IPS-NIHi7 (cell line): ENCODE data around the gene CD22.
"Not testable (repeated sequence)": the region's sequence is repeated elsewhere in the genome, so short reads cannot be mapped to it uniquely, and the experiment has no call there.

Source experiments
- DNase-seq: peaks from one replicate; pipeline ENCODE4 v3.0.0; 2012; ENCODE audit warnings: mixed read lengths; ENCODE audit errors: extremely low spot score

The CD22 gene

DNA sequence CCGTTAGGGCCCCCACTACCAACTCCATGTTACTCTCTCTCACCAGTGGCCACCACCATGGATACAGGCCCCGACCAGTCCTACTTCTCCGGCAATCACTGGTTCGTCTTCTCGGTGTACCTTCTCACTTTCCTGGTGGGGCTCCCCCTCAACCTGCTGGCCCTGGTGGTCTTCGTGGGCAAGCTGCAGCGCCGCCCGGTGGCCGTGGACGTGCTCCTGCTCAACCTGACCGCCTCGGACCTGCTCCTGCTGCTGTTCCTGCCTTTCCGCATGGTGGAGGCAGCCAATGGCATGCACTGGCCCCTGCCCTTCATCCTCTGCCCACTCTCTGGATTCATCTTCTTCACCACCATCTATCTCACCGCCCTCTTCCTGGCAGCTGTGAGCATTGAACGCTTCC is 29.8 kb downstream of the CD22 start:
- not testable (repeated sequence) for DNase-seq

DNA sequence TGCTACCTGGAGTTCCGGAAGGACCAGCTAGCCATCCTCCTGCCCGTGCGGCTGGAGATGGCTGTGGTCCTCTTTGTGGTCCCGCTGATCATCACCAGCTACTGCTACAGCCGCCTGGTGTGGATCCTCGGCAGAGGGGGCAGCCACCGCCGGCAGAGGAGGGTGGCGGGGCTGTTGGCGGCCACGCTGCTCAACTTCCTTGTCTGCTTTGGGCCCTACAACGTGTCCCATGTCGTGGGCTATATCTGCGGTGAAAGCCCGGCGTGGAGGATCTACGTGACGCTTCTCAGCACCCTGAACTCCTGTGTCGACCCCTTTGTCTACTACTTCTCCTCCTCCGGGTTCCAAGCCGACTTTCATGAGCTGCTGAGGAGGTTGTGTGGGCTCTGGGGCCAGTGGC is 30.4 kb downstream of the CD22 start:
- not testable (repeated sequence) for DNase-seq

DNA sequence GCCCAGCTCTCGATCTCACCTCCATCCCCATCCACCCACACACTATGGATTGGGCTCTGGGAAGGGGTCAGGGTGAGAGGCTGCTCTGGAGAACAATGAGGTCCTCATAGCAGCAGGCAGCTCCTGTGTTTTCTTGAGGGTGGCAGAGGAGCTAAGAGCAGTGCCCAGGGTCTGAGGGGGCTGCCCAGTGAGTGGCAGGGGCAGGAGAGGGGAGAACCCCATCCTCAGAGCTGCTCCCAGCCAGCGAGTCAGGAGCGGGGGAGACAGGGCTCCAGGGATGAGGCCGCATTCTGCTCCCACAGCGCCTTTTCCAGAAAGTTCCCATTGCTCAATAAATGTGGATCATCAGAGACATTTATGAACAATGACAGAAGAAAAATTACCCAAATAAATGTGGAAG is 31.1 kb downstream of the CD22 start:
- DNase-seq: not testable (repeated sequence)

DNA sequence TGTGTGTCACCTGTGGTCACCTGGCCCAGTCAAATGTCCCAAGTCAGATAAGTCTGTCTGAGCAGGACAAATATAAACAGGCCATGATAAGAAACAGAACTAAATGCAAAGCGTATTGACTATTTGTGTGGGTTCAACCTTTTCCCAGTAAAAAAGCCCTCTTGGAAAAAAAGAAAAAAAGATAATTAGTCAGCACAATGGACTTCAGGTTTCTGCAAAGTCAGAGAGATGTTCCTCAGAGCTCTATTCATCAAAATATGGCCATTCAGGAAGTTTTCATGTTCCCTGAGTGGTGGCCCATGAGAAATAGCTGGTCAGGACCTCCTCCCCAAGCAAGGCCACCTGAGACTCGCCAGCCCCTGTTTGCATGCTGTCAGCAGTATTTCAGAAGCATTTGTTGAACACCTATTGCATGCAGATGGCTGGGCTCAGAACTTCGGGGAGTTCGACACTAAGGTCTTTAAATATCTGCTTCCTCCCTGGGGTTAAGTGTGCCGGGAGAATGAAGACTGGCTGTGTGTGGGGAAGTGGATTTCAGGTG is 32.0 kb downstream of the CD22 start:
- no peak for DNase-seq

- no peak for DNase-seq
These were observed 33.4 kb downstream of the CD22 start for GRCh38 chr19:35362261-35363000.

- DNase-seq: no peak
These were observed 34.1 kb downstream of the CD22 start for GRCh38 chr19:35363001-35363590.

GRCh38 chr19:35363711-35364425 is 34.9 kb downstream of the CD22 start:
- no peak for DNase-seq

- no peak for DNase-seq
These were observed 36.3 kb downstream of the CD22 start for GRCh38 chr19:35365303-35365702.

DNA sequence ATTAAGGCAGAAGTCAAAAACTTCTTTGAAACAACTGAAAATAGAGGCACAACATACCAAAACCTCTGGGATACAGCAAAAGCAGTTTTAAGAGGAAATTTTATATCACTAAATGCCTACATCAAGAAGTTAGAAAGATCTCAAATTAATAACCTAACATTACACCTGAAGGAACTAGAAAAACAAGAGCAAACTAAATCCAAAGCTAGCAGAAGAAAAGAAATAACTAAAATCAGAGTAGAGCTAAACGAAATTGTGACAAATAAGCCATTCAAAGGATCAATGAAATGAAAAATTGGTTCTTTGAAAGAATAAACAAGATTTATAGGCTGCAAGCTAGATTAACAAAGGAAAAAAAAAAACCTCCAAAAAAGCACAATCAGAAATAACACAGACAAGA is 39.4 kb downstream of the CD22 start:
- DNase-seq: no peak

GRCh38 chr19:35369522-35369921 is 40.5 kb downstream of the CD22 start:
- no peak for DNase-seq

- DNase-seq: no peak
These were observed 41.7 kb downstream of the CD22 start, which contains the start of gene GPR42 for GRCh38 chr19:35370722-35371121. GPR42 (plus strand) TSS chr19:35371068; CDS start chr19:35371360, 292 bp downstream.

DNA sequence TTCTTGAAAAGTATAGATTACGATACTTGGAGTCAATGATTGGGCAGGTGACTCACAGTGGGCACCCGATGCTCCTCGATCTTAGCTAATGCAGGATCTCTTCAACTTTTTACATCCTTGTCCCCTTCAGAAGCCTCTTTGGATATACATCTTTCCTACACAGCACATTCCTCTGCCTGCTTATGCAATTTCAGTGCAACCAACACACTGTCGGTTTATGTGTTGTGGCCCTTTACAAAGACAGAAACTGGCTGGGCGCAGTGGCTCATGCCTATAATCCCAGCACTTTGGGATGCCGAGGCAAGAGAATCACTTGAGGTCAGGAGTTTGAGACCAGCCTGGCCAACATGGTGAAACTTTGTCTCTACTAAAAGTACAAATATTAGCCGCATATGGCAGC is 44.5 kb downstream of the CD22 start:
- no peak for DNase-seq

GRCh38 chr19:35374031-35374430 is 45.0 kb downstream of the CD22 start:
- not testable (repeated sequence) for DNase-seq

- no peak for DNase-seq
These were observed 46.7 kb downstream of the CD22 start for GRCh38 chr19:35375505-35376307.

DNA sequence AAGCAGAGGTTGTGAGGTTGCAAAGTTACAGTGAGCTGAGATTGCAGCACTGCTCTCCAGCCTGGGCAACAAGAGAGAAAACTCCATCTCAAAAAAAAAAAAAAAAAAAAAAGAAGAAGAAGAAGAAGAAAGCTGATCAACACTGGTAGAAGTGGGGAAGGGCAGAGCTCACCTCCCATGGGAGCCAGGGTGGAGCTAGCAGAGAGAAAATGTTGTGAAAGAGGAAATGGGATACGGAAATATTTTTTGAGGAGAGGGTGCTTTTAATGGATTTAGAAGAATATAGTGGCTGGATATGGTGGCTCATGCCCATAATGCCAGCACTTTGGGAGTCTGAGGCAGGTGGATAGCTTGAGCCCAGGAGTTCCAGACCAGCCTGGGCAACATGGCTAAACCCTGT is 48.7 kb downstream of the CD22 start:
- DNase-seq: no peak

GRCh38 chr19:35378356-35378755 is 49.4 kb downstream of the CD22 start:
- no peak for DNase-seq

GRCh38 chr19:35379545-35379944 is 50.6 kb downstream of the CD22 start:
- DNase-seq: not testable (repeated sequence)

DNA sequence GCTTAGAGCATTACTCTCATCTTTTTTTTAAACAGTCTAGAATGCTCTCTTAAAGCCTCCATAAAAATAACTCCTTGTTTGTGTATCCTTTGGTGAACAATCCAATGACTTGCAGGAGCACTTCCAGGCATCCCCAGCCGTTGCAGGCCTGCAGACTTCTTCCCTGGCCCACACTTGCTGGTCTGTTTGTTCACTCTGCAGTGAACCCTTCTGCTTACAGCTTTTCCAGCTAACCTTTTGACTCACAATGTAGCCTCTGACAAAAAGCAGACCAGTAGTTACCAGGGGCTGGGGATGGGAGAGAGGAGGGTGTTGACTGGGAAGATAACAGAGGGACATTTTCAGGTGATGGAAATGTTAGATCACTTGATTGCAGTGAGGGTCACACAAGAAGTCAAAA is 51.0 kb downstream of the CD22 start:
- DNase-seq: no peak

- DNase-seq: no peak
These were observed 51.6 kb downstream of the CD22 start for GRCh38 chr19:35380450-35381124.

DNA sequence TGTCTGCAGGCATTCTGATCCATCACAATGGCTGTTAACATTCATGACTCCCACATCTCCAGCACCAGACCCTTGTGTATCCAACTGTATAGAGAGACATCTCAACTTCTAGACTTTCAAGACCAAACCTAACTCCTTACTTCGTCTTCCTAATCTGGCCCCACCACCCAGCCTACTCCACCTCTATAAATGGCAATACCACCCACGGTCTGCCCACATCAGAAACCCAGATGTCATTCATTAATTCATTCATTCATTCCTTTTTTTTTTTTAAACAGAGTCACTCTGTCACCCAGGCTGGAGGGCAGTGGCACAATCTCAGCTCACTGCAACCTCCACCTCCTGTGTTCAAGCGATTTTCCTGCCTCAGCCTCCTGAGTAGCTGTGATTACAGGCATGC is 52.3 kb downstream of the CD22 start:
- DNase-seq: no peak

DNA sequence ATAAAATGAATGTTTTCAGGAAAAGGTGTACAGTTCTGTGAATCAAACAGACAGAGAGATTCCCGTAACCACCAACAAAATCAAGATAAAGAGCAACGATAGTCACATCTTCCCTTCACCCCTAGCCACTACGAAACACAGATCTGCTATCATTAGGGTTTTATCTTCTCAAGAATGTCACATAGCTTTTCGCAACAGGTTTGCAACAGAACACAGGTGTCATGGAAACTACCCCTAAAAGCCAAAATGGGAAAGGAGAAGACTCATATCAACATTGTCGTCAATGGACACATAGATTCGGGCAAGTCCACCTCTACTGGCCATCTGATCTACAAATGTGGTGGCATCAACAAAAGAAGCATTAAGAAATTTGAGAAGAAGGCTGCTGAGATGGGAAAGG is 52.9 kb downstream of the CD22 start:
- DNase-seq: no peak
